ENCODE data around the gene DST.

DNA sequence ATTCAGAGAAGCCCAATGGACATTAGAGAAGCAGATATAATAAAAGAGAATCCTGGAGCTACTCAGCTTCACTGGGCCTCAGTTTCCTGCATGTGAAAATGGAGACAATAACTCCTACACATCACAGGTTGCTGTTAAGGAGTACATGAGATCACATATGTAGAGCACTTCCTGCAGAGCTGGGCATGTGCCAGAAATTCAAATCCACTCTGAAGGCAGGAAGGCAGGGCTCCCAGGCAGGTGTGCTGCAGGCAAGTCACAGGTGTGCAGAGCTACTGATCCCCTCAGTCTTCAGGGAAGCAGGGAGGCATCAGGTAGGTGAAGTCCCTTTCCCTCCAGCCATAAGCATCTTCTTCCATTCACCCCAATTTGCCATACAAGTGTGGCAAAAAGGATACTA lies 48.0 kb downstream of the DST start:
- TF ChIP-seq CTCF (IDR thresholded peaks at IDR 0.05): no peak
- no peak for TF ChIP-seq POLR2A (IDR thresholded peaks at IDR 0.05)
